GM19193 (cell line): ENCODE results near the gene PLA2G6.

ENCODE experiments used
- POLR2A ChIP-seq: IDR thresholded peaks from 4 replicates; pipeline ENCODE4 v1.6.1; 2011; ENCODE audit not compliant: insufficient read depth, insufficient read length; ENCODE audit errors: extremely low read depth

The PLA2G6 gene

GRCh38 chr22:38186429-38186828 is 4.8 kb upstream of the PLA2G6 start:
- no peak for TF ChIP-seq POLR2A

GRCh38 chr22:38184788-38185187 is 3.2 kb upstream of the PLA2G6 start:
- TF ChIP-seq POLR2A: no peak

GRCh38 chr22:38180841-38181452 is 683 bp downstream of the PLA2G6 start:
- peak; percentile 42 for TF ChIP-seq POLR2A

GRCh38 chr22:38177926-38178604 is 3.6 kb downstream of the PLA2G6 start:
- no peak for TF ChIP-seq POLR2A

GRCh38 chr22:38177044-38177443 is 4.6 kb downstream of the PLA2G6 start:
- TF ChIP-seq POLR2A: no peak

- TF ChIP-seq POLR2A: no peak
Measured at GRCh38 chr22:38176170-38176741, 5.4 kb downstream of the PLA2G6 start.

GRCh38 chr22:38175206-38176118 is 6.2 kb downstream of the PLA2G6 start:
- no peak for TF ChIP-seq POLR2A

GRCh38 chr22:38174626-38175025 is 7.0 kb downstream of the PLA2G6 start:
- TF ChIP-seq POLR2A: no peak

GRCh38 chr22:38173641-38173906 is 8.1 kb downstream of the PLA2G6 start:
- no peak for TF ChIP-seq POLR2A

- TF ChIP-seq POLR2A: no peak
Measured at GRCh38 chr22:38172832-38173640, 8.6 kb downstream of the PLA2G6 start.

- no peak for TF ChIP-seq POLR2A
Measured at GRCh38 chr22:38171927-38172831, 9.5 kb downstream of the PLA2G6 start.

- TF ChIP-seq POLR2A: no peak
Measured at GRCh38 chr22:38170469-38170868, 11.2 kb downstream of the PLA2G6 start.

GRCh38 chr22:38169116-38169515 is 12.5 kb downstream of the PLA2G6 start:
- TF ChIP-seq POLR2A: no peak

GRCh38 chr22:38167988-38168407 is 13.6 kb downstream of the PLA2G6 start:
- TF ChIP-seq POLR2A: no peak
